WTC11 (cell line): ENCODE data around the gene SUPT3H.
"Not testable (repeated sequence)": the region's sequence is repeated elsewhere in the genome, so short reads cannot be mapped to it uniquely, and the experiment has no call there.

Source experiments
- IRF2 ChIP-seq: sonication (generic); formaldehyde crosslinking; IDR thresholded peaks from 2 replicates; pipeline ENCODE4 v1.8.0; 2022; ENCODE audit warnings: low read depth, missing genetic modification reagents, borderline replicate concordance
- TF ChIP-seq, protein P1 (sequence below): fragments of 200-600 bp; IDR thresholded peaks from 2 replicates; pipeline ENCODE4 v1.8.0; 2022; ENCODE audit warnings: antibody characterized with exemption

DNA sequence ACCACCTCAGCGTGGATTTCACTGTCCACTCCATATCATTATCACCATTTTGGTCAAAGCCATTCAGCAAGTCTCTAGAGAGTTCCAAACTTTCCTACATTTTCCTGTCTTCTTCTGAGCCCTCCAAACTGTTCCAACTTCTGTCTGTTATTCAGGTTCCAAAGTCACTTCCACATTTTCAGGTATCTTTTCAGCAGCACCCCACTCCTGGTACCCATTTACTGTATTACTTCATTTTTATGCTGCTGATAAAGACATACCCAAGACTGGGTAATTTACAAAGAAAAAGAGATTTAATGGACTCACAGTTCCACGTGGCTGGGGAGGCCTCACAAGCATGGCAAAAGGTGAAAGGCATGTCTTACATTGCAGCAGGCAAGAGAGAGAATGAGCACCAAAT, 512.5 kb downstream of the SUPT3H start:
- TF ChIP-seq, protein P1, sequence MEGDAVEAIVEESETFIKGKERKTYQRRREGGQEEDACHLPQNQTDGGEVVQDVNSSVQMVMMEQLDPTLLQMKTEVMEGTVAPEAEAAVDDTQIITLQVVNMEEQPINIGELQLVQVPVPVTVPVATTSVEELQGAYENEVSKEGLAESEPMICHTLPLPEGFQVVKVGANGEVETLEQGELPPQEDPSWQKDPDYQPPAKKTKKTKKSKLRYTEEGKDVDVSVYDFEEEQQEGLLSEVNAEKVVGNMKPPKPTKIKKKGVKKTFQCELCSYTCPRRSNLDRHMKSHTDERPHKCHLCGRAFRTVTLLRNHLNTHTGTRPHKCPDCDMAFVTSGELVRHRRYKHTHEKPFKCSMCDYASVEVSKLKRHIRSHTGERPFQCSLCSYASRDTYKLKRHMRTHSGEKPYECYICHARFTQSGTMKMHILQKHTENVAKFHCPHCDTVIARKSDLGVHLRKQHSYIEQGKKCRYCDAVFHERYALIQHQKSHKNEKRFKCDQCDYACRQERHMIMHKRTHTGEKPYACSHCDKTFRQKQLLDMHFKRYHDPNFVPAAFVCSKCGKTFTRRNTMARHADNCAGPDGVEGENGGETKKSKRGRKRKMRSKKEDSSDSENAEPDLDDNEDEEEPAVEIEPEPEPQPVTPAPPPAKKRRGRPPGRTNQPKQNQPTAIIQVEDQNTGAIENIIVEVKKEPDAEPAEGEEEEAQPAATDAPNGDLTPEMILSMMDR: not testable (repeated sequence)
- not testable (repeated sequence) for TF ChIP-seq IRF2 (CRISPR knock-in tag)
